ENCODE measurements around the gene SLC35D2. TPM values are rescaled to one million over a fixed set of nuclear protein-coding genes. Genes with fewer than 3 reads are reported as not detected.
A peak's percentile ranks its signal among the peaks of the same experiment; 100 is the strongest.
"Not testable (repeated sequence)": the region's sequence is repeated elsewhere in the genome, so short reads cannot be mapped to it uniquely, and the experiment has no call there.

SLC35D2 gene
- total RNA-seq, 2 donors from 2014 or later = 4.2 to 12.9 TPM

- H3K36me3 Mint-ChIP-seq = peaks cover 26% of the 10 kb centered on the region
- DNase-seq (ENCODE audit: low spot score) (no peak), ATAC-seq (no peak)
- peaks cover 4 to 20% of the 10 kb centered on the region in 2 donors for H3K4me1 Mint-ChIP-seq (ENCODE audit: low read depth in 2 of 2)
- H3K27ac Mint-ChIP-seq = no peak overlapping the region
- H3K9me3 Mint-ChIP-seq = no peaks in the 10 kb centered on the region
- no peak overlapping the region for H3K4me3 Mint-ChIP-seq
- H3K27me3 Mint-ChIP-seq = no peaks in the 10 kb centered on the region
Observed at GRCh38 chr9:96388144-96388543, 4.6 kb upstream of the SLC35D2 start.

- no peak overlapping the region for H3K4me3 Mint-ChIP-seq
- DNase-seq (ENCODE audit: low spot score) (no peak), ATAC-seq (no peak)
- H3K36me3 Mint-ChIP-seq = peaks cover 21% of the 10 kb centered on the region
- H3K27ac Mint-ChIP-seq = no peak overlapping the region
- H3K9me3 Mint-ChIP-seq = no peaks in the 10 kb centered on the region
- H3K4me1 Mint-ChIP-seq (ENCODE audit: low read depth in 2 of 2) = peaks cover 16 to 30% of the 10 kb centered on the region in 2 donors
- no peaks in the 10 kb centered on the region for H3K27me3 Mint-ChIP-seq
Observed at GRCh38 chr9:96386157-96386556, 2.6 kb upstream of the SLC35D2 start.

DNA sequence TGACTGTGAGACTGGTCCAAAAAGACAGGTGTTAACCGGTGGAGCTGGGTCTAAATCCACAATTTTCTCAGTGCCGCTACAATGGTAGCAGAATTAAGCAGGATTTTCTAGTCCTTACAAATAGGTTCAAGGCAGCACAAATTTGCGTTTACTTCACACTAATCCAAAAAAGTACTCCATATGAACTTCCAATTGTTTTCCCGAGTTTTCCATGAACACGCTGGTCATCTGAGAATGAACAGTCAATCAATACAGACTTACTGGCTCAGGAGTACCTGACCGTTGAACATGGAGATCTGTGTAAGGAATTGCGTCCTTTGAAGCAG is 709 bp downstream of the SLC35D2 start:
- Mint-ChIP-seq H3K4me3 (peak overlapping the region; percentile 63), H3K4me1 (ENCODE audit: low read depth in 2 of 2) (peaks cover 28 to 35% of the 10 kb centered on the region in 2 donors), H3K36me3 (peaks cover 14% of the 10 kb centered on the region), H3K27ac (peak overlapping the region in 1 of 2 donors; percentile 43), H3K9me3 (no peaks in the 10 kb centered on the region), H3K27me3 (no peaks in the 10 kb centered on the region)
- no peak for ATAC-seq
- no peak for DNase-seq (ENCODE audit: low spot score)

DNA sequence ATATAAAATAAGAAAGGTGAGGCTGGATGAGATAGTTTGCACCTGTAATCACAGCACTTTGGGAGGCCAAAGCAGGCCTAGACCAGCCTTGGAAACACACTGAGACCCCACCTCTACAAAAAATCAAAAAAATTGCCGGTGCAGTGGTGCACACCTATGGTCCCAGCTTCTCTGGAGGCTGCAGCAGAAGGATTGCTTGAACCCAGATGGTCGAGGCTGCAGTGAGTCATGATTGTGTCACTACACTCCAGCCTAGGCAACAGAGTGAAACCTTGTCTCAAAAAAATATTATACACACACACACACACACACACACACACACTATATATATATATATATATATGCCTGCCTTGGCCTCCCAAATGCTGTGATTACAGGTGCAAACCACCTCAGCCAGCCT is 1.3 kb downstream of the SLC35D2 start:
- Mint-ChIP-seq H3K36me3 (peaks cover 14% of the 10 kb centered on the region), H3K27me3 (no peaks in the 10 kb centered on the region), H3K4me3 (no peak overlapping the region), H3K9me3 (no peaks in the 10 kb centered on the region), H3K4me1 (ENCODE audit: low read depth in 2 of 2) (peaks cover 33 to 35% of the 10 kb centered on the region in 2 donors), H3K27ac (no peak overlapping the region)
- ATAC-seq (no peak), DNase-seq (ENCODE audit: low spot score) (no peak)

- Mint-ChIP-seq H3K4me1 (ENCODE audit: low read depth in 2 of 2) (peaks cover 33 to 35% of the 10 kb centered on the region in 2 donors), H3K36me3 (peaks cover 9% of the 10 kb centered on the region), H3K27ac (no peak overlapping the region), H3K27me3 (no peaks in the 10 kb centered on the region), H3K9me3 (no peaks in the 10 kb centered on the region), H3K4me3 (no peak overlapping the region)
- ATAC-seq (no peak), DNase-seq (ENCODE audit: low spot score) (no peak)
Observed at GRCh38 chr9:96381696-96382095, 1.8 kb downstream of the SLC35D2 start.

GRCh38 chr9:96381125-96381524 is 2.4 kb downstream of the SLC35D2 start:
- H3K27me3 Mint-ChIP-seq = no peaks in the 10 kb centered on the region
- peaks cover 33 to 35% of the 10 kb centered on the region in 2 donors for H3K4me1 Mint-ChIP-seq (ENCODE audit: low read depth in 2 of 2)
- peaks cover 7% of the 10 kb centered on the region for H3K36me3 Mint-ChIP-seq
- H3K4me3 Mint-ChIP-seq = no peak overlapping the region
- H3K9me3 Mint-ChIP-seq = no peaks in the 10 kb centered on the region
- peak overlapping the region in 1 of 2 donors; percentile 32 for H3K27ac Mint-ChIP-seq
- ATAC-seq (no peak), DNase-seq (ENCODE audit: low spot score) (no peak)

DNA sequence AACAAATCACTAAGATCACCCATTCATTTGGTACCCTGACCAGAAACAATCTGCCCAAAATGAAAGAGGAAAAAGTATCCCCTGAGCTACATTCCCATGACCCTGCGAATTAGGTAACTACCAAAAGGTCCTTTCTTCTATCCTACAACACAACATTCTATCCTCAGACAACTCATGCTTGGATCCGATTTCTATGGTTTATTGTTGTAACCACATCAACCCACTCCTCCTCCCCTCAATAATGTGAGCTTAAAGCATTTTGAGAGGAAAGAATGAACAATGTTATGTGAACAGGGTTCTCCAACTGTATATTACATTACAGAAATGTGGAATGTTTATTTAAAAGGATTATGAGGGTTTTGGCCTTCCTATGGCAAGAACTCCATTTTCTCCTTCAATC is 4.0 kb downstream of the SLC35D2 start:
- Mint-ChIP-seq H3K9me3 (no peaks in the 10 kb centered on the region), H3K4me3 (no peak overlapping the region), H3K27ac (no peak overlapping the region), H3K27me3 (no peaks in the 10 kb centered on the region), H3K36me3 (no peaks in the 10 kb centered on the region), H3K4me1 (ENCODE audit: low read depth in 2 of 2) (peaks cover 30 to 36% of the 10 kb centered on the region in 2 donors)
- no peak for ATAC-seq
- DNase-seq (ENCODE audit: low spot score) = no peak

DNA sequence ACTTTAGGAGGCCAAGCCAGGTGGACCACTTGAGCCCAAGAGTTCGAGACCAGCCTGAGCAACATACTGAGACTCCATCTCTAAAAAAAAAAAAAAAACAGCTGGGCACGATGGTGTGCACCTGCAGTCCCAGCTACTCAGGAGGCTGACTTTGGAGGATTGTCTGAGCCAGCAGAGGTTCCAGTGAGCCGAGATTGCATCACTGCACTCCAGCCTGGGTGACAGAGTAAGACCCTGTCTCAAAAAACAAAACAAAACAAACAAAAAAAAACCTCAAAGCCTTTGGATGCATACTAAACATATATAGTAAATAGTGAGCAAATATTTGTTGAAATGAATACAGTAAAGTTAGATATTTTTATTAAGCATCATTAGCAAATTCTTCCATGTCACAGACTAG is 5.3 kb downstream of the SLC35D2 start:
- Mint-ChIP-seq H3K27ac (no peak overlapping the region), H3K4me3 (no peak overlapping the region), H3K27me3 (no peaks in the 10 kb centered on the region)

DNA sequence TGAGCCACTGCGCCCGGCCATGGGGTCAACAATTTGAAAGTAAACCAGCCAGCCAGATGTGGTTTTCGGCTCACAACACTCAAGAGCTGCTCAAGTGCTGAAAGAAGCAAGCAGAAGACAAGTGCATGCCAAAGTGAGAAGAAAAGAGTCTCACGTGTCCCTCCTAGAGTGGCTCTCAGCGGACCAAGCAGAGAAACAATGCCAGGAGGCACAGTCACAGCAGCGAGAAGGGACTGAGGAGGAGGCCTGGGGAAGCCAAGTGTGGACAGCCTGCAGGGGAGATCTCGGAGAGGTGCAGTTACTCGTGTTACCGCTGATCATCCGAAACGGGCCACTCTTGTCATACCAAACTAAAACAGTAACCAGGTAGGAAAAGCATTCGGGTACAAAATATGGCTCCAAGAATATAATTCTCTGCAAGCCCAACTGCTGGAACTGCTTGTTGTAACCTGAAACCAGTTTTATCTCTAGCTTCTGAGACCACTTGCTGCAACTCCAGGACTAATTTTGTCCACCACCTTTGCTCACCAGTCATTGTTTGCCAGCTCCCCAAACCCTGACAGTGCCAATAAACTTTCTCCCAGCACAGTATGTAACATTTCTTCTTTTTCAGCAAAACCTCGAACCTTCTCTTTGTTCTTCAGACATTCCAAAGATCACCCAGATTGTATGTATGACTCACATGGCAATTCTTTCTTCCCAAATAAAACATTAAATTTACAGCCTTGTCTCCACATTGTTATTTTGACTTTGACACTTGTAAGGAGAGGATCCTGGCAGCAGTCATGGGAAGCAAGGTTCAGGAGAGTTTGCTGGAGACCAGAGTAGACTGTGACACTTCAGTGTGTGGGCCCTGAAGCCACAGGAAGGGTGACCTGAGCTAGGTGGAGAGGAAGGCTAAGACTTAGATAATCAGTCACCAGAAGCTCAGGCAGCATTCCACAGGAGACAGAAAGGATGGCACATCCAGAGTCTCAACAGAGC is 6.3 kb downstream of the SLC35D2 start:
- Mint-ChIP-seq H3K27me3 (no peaks in the 10 kb centered on the region), H3K27ac (no peak overlapping the region)
- no peak for DNase-seq (ENCODE audit: low spot score)

More for the DNA sequence above, 5.3 kb downstream of the SLC35D2 start:
- ATAC-seq (no peak), DNase-seq (ENCODE audit: low spot score) (no peak)
- Mint-ChIP-seq H3K36me3 (no peaks in the 10 kb centered on the region), H3K4me1 (ENCODE audit: low read depth in 2 of 2) (peaks cover 24 to 32% of the 10 kb centered on the region in 2 donors), H3K9me3 (no peaks in the 10 kb centered on the region)

DNA sequence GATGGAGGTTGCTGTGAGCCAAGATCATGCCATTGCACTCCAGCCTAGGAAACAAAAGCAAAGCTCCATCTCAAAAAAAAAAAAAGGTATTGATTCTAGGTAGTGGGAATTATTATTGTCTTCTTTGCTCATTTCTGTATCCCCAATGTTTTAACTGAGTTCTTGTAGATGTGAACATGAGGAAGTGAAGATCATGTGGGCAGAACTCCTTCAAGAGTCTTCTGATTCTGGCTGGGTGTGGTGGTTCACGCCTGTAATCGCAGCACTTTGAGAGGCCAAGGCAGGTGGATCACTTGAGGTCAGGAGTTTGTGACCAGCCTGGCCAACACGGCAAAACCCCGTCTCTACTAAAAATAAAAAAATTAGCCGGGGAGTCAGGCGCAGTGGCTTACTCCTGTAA is 8.0 kb downstream of the SLC35D2 start:
- not testable (repeated sequence) for H3K27me3 Mint-ChIP-seq; DNase-seq (ENCODE audit: low spot score); ATAC-seq; H3K36me3 Mint-ChIP-seq; H3K27ac Mint-ChIP-seq; H3K9me3 Mint-ChIP-seq; H3K4me3 Mint-ChIP-seq
- peaks cover 5 to 15% of the 10 kb centered on the region in 2 donors for H3K4me1 Mint-ChIP-seq (ENCODE audit: low read depth in 2 of 2)

More for the DNA sequence above, 6.3 kb downstream of the SLC35D2 start:
- no peaks in the 10 kb centered on the region for H3K36me3 Mint-ChIP-seq
- H3K4me1 Mint-ChIP-seq (ENCODE audit: low read depth in 2 of 2) = peaks cover 19 to 26% of the 10 kb centered on the region in 2 donors
- no peak for ATAC-seq
- no peak overlapping the region for H3K4me3 Mint-ChIP-seq
- H3K9me3 Mint-ChIP-seq = no peaks in the 10 kb centered on the region

GRCh38 chr9:96367943-96368342 is 15.6 kb downstream of the SLC35D2 start:
- Mint-ChIP-seq H3K27ac (no peak overlapping the region), H3K9me3 (no peaks in the 10 kb centered on the region), H3K27me3 (no peaks in the 10 kb centered on the region), H3K36me3 (peaks cover 5% of the 10 kb centered on the region), H3K4me1 (ENCODE audit: low read depth in 2 of 2) (peaks cover 0 to 3% of the 10 kb centered on the region in 2 donors), H3K4me3 (no peak overlapping the region)
- DNase-seq (ENCODE audit: low spot score) = no peak
- no peak for ATAC-seq

- Mint-ChIP-seq H3K4me3 (no peak overlapping the region), H3K4me1 (ENCODE audit: low read depth in 2 of 2) (no peaks in the 10 kb centered on the region), H3K36me3 (peaks cover 5% of the 10 kb centered on the region), H3K27me3 (no peaks in the 10 kb centered on the region), H3K27ac (no peak overlapping the region), H3K9me3 (no peaks in the 10 kb centered on the region)
- ATAC-seq = no peak
- no peak for DNase-seq (ENCODE audit: low spot score)
Observed at GRCh38 chr9:96363175-96363967, 20.1 kb downstream of the SLC35D2 start.

DNA sequence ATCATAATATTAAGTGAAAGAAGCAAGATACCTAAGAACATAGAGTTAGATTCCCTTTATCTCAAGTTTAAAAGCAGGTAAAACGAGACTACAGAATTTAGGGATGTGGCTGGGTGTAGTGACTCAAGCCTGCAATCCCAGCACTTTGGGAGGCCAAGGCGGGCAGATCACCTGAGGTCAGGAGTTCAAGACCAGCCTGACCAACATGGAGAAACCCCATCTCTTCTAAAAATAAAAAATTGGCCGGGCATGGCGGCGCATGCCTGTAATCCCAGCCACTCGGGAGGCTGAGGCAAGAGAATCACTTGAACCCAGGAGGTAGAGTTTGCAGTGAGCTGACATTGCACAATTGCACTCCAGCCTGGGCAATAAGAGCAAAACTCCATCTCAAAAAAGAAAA is 21.4 kb downstream of the SLC35D2 start:
- H3K4me1 Mint-ChIP-seq (ENCODE audit: low read depth in 2 of 2); H3K4me3 Mint-ChIP-seq; H3K9me3 Mint-ChIP-seq; ATAC-seq; H3K27ac Mint-ChIP-seq; DNase-seq (ENCODE audit: low spot score); H3K27me3 Mint-ChIP-seq; H3K36me3 Mint-ChIP-seq: not testable (repeated sequence)

DNA sequence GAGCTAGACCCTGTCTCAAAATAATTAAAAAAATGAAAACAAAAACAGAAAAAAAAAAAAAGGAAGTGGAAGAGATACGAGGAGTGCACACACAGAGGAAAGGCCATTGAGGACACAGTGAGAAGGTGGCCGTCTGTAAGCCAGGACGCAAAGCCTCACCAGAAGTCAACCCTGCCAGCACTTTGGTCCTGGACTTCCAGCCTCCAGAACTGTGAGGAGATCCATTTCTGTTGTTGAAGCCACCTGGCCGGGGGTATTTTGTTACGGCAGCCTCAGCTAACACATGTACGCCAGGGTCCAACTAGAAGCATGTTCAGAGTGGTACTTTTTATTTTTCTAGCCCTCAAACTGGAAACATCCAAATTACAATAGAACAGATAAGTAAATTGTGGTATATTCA is 21.8 kb downstream of the SLC35D2 start:
- no peak for ATAC-seq
- Mint-ChIP-seq H3K36me3 (peaks cover 5% of the 10 kb centered on the region), H3K27me3 (no peaks in the 10 kb centered on the region), H3K4me1 (ENCODE audit: low read depth in 2 of 2) (no peaks in the 10 kb centered on the region), H3K9me3 (no peaks in the 10 kb centered on the region), H3K4me3 (no peak overlapping the region), H3K27ac (no peak overlapping the region)
- DNase-seq (ENCODE audit: low spot score) = no peak

All from natural killer cell treated with Interleukin-12 subunit alpha and Interleukin-12 subunit beta and Interleukin-15 and Interleukin-18, amount 100 ng/mL, for 72 hours (primary cell).